GM12875 (cell line): ENCODE measurements around the gene PRR5.

Source experiments
- H3K4me3 ChIP-seq: one replicate; pipeline ENCODE4 v1.5.1; 2011; ENCODE audit warnings: low read depth, low read length, control low read depth
- TF ChIP-seq, protein P1 (sequence below): IDR thresholded peaks from 2 replicates; pipeline ENCODE4 v1.5.1; 2011; ENCODE audit warnings: low read depth, mild to moderate bottlenecking, control low read depth, inconsistent platforms, low read length, moderate library complexity, borderline replicate concordance; ENCODE audit not compliant: insufficient read depth

The PRR5 gene

DNA sequence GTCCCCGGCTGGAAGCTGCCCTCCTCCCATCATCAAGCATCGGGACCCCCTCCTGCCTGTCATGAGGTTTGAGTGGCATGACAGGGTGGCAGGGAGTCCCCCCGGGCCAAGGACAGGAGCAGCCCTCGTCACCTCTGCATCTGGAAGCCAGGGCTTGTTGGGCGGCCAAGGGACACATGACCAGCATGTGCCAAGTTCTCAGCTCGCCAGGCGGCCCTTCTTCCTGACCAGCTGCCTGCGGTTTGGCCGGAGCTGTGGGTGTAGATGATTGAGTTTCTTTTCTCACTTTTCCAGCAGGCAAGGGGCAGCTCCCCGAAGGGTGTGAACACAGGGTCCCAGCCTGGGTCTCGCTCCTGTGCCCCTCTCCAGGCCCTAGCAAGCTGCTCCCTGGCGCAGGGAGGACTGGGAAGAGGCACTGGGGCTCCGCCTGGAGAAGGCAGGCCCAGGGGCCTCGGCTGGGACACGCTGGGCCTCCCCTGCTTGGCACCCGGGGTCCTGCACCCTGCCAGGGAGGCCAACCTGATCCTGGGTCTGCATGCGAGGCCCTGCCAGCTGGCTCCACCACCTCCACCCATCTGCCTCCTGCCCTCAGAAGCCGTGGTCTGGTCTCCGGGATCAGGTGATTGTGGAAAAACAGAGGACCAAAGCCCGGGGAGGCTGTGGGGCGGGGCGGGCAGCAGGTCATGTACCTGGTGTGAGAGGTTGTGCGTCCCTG is 63.7 kb downstream of the PRR5 start:
- H3K4me3 ChIP-seq: no peak overlapping the region
- TF ChIP-seq, protein P1, sequence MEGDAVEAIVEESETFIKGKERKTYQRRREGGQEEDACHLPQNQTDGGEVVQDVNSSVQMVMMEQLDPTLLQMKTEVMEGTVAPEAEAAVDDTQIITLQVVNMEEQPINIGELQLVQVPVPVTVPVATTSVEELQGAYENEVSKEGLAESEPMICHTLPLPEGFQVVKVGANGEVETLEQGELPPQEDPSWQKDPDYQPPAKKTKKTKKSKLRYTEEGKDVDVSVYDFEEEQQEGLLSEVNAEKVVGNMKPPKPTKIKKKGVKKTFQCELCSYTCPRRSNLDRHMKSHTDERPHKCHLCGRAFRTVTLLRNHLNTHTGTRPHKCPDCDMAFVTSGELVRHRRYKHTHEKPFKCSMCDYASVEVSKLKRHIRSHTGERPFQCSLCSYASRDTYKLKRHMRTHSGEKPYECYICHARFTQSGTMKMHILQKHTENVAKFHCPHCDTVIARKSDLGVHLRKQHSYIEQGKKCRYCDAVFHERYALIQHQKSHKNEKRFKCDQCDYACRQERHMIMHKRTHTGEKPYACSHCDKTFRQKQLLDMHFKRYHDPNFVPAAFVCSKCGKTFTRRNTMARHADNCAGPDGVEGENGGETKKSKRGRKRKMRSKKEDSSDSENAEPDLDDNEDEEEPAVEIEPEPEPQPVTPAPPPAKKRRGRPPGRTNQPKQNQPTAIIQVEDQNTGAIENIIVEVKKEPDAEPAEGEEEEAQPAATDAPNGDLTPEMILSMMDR: no peak

DNA sequence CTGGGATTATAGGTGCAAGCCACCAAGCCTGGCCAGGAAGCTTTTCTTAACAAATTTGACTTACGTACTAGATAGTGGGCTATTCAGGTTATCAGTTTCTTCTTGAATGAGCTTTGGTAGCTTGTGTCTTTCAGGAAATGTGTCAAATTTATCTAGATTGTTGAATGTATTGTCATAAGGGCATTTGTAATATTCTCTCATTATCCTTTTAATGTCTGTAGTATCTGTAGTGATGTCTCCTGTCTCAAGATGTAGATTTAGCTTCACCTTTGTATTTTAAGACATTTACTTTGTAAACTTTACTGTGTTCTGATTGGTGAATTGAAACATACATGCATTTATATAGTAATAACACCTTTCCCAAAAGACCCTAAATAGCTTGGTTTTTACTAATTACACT is 71.1 kb downstream of the PRR5 start:
- H3K4me3 ChIP-seq: no peak overlapping the region
- TF ChIP-seq, protein P1: no peak

DNA sequence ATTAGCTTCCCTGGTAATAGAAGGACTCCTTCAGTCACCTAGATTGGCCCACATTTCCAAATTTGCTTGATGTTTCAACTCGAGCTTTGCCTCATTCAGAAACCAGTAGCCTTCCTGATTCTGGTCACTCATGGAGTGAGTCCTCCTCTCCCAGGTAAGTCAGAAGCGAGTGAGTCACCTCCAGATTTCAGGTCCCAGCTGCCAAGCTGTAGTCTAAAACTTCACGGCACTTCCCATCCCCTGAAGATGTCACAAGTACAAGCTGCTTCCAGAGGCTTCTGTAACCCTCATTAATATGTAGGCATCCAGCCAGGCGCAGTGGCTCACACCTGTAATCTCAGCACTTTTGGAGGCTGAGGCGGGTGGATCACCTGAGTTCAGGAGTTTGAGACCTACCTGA is 73.9 kb downstream of the PRR5 start:
- TF ChIP-seq, protein P1: no peak

DNA sequence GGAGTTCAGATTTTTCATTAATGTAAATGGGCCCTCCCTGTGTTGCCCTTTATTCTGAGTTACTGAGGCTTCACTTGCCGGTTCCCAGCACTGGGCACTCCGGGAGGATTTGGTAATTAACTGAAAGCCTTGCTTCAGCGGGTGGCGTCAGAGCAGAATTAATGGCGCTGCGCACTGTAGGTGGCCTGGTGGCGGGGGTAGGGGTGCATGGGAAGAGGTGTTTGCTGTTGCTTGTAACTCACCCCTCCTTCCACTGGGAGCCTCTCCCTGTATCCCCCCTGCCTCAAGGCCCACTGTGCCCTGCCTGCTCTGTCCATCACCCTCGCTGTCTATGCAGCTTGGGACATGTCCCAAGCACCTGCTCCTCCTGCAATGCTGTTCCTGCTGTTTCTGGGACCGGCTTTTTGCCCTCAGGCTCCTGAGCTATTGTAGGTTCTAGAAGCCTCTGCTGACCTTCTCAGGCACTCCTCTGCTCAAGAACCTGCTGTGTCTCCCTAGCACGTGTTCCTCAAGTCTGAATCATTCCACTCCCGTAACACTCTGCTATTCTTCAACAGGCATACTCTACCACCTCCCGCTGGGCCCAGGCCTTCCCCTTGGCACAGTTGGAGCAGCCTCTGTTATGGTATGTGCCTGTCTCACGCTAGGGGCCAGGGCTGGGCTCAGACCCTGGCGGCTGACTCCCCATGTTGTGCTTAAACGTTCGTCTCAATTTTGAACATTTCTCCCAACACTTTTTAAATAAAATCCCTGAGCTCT is 74.8 kb downstream of the PRR5 start:
- TF ChIP-seq, protein P1: no peak
- no peak overlapping the region for H3K4me3 ChIP-seq

More for the DNA sequence above, 73.9 kb downstream of the PRR5 start:
- no peak overlapping the region for H3K4me3 ChIP-seq

DNA sequence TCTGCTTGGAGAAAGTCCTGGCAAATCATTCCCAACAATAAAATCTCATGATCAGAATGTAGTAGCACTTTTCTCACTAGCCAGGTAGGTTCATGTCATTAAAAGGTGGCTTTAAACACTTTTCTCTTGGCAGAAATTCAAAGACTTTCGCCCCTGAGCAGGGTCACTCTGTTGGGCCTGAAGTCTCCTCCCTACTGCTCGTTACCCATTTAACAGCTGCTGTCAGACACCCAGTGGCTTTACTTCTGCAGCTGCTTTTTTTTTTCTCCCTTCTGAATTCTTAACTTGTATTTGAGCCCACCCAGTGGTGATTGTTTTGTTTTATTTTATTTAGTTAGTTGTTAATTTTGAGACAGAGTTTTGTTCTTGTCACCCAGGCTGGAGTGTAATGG is 75.4 kb downstream of the PRR5 start:
- no peak overlapping the region for H3K4me3 ChIP-seq
- TF ChIP-seq, protein P1: no peak

DNA sequence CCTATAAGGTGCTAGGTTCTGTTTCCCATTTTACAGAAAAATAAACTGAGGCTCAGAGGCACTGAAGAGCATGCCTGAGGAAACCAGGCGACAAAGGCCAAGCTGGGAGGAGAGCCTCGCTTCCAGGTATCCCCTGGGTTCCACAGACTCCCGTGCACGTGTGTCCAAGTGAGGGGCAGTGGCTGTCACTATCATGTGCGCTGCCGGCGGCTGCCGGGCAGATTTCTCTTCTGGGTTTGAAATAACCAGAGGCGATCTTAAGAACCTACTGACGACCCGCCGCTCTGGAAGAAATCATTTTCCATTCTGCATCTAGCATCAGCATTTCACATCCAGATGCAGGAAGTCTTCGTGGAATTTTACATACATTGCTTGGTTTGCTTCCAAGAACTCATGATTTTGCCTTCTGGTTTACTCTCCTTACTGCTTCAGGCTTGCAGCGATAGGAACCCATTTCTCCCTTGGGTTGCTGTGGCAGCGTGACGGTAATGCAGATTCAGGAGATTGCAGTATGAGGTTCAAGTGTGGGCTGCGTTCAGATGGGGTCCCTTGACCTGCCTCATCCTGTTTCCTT is 79.0 kb downstream of the PRR5 start:
- H3K4me3 ChIP-seq: no peak overlapping the region
- TF ChIP-seq, protein P1: no peak

DNA sequence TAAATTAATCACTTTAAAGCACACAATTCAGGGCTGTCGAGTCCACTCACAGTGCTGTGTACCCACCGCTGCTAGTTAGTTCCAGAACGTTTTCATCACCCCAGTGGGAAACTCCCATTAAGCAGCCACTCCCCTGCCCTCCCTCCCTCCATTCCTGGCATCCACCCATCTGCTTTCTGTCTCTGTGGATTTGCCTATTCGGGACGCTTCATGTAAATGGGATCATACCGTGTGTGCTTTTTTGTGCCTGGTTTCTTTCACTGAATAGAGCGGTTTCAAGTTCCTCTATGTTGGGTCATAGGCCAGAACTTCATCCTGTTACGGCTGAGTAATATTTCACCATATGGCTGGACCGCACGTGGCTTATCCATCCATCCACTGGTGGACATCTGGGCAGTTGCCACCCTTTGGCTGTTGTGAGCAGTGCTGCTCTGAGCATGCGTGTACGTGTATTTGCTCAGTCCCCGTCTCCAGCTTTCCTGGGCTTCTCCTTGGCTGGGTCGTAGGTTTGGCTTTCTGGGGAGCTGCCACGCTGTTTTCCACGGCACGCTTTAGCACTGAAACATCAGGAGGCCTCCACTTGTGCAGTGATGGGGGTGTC is 80.5 kb downstream of the PRR5 start:
- H3K4me3 ChIP-seq: no peak overlapping the region
- TF ChIP-seq, protein P1: no peak
